GM21529 (cell line): ENCODE measurements around the gene DCLK3.
A peak's percentile ranks its signal among the peaks of the same experiment; 100 is the strongest.

ENCODE experiments used
- ATAC-seq: cut with Tn5 transposase; IDR thresholded peaks from one replicate; pipeline ENCODE4 v1.9.1; 2021; ENCODE audit not compliant: unreplicated experiment

Gene DCLK3

DNA sequence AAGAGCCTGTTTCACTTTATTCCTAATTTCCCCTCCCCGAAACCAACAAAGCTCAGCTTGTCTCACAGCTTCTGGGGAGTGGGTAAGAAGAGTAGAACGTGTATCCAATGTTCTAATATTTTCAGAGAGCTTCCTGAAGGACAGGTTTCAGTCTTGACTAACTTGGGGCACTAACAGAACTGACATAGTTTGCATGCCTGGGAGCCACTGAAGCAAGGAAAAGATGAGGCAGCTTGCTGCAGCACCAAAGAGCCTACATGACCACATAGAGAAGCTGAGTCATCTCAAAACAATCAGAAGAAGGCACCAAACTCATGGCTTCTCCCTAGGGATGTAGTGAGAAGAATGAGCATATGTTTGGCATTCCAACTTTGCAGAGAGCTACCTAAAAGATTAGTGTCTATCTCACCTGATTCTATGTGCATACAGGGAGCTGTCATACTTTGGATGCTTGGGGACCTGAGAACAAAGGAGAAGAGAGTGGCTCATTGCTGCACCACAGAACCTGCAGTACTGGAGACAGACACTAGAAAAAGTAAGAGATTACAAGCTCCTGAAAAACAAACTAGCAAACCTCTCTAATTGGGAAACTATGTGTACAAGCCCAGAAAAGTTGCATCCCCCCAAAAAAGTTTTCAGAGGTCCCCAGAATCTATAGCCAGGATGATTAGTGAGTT is 86.9 kb downstream of the DCLK3 start:
- peak; percentile 72 for ATAC-seq

GRCh38 chr3:36674816-36675215 is 89.5 kb downstream of the DCLK3 start:
- ATAC-seq, result no peak

DNA sequence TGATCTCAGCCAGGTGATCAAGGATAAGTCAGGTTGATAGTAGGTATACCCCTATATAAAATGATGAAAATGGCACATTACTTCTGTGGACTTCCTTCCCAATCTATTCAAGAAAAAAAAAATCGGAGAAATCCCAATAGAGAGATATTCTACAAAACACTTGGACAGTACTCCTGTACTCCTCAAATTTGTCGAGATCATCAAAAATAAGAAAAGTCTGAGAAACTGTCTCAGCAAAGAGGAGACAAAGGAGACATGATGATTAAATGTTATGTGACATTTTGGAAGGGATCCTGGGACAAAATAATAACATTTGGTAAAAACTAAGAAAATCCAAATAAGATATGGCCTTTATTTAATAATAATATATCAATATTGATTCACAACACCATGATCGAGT is 94.6 kb downstream of the DCLK3 start:
- no peak for ATAC-seq

DNA sequence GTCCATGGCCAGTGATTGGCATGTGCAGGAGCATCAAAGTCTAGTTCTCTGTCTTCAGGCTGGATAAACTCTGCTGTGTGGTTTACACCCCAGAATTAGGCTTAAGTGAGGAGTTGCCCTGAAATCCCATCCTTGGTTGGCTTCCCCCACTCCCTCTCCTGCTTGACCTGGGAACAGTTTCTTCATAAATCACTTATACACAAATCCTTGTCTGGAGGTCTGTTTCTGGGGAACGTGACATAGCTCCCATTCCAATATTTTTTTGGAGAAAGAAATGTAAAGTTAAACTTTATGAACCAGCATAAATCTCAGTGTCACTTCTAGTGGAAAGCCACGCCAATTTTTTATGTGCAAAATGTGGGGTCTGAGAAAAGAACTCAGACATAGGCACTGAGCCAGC is 98.2 kb downstream of the DCLK3 start:
- ATAC-seq, result no peak

GRCh38 chr3:36663666-36664291 is 100.6 kb downstream of the DCLK3 start:
- ATAC-seq, result peak; percentile 67

- no peak for ATAC-seq
Observed at GRCh38 chr3:36662626-36663025, 101.7 kb downstream of the DCLK3 start.
